Measurements from ENCODE around the gene LRRFIP1.

DNA sequence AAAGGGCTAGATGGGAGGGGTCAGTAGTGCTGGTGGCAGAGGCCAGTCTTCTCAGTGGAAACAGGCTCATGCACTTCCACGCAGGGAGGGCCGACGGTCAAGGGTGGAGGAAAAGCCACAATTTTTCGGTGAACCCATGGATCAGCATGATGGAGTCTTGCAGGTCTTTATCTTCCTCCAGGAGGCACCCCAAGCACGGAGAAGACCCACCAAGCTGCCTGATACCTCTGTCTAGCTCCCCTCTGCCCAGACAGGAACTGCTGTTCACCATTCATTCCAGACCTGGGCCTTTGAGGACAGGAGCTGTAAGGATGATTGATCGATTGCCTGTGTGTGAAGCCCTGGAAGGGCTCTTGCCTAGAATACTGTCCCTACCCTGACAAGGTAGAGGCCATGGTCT, 2.8 kb upstream of the LRRFIP1 start:
- no peak for TF ChIP-seq POLR2AphosphoS5 (IDR thresholded peaks at IDR 0.05; ENCODE audit: low read depth, low read length)
- TF ChIP-seq, protein P1, sequence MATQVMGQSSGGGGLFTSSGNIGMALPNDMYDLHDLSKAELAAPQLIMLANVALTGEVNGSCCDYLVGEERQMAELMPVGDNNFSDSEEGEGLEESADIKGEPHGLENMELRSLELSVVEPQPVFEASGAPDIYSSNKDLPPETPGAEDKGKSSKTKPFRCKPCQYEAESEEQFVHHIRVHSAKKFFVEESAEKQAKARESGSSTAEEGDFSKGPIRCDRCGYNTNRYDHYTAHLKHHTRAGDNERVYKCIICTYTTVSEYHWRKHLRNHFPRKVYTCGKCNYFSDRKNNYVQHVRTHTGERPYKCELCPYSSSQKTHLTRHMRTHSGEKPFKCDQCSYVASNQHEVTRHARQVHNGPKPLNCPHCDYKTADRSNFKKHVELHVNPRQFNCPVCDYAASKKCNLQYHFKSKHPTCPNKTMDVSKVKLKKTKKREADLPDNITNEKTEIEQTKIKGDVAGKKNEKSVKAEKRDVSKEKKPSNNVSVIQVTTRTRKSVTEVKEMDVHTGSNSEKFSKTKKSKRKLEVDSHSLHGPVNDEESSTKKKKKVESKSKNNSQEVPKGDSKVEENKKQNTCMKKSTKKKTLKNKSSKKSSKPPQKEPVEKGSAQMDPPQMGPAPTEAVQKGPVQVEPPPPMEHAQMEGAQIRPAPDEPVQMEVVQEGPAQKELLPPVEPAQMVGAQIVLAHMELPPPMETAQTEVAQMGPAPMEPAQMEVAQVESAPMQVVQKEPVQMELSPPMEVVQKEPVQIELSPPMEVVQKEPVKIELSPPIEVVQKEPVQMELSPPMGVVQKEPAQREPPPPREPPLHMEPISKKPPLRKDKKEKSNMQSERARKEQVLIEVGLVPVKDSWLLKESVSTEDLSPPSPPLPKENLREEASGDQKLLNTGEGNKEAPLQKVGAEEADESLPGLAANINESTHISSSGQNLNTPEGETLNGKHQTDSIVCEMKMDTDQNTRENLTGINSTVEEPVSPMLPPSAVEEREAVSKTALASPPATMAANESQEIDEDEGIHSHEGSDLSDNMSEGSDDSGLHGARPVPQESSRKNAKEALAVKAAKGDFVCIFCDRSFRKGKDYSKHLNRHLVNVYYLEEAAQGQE (IDR thresholded peaks at IDR 0.05; ENCODE audit: insufficient read depth in 1 of 2, low read depth in 2 of 2, low read length in 2 of 2) = no peak
- no peak for TF ChIP-seq TAF1 (IDR thresholded peaks at IDR 0.05; ENCODE audit: borderline replicate concordance, insufficient read depth, low read length)
- no peak for TF ChIP-seq SIN3A (IDR thresholded peaks at IDR 0.05; ENCODE audit: borderline replicate concordance, insufficient read depth, low read length)
